NCI-H1105 treated with DMSO at 0.1 percent for 48 hours (cell line): ENCODE measurements around the gene WT1.
"Not testable (repeated sequence)": the region's sequence is repeated elsewhere in the genome, so short reads cannot be mapped to it uniquely, and the experiment has no call there.

Experiments used
- DNase-seq: peaks from one replicate; lab custom pipeline; 2025; lab: John Stamatoyannopoulos, UW

WT1 gene

DNA sequence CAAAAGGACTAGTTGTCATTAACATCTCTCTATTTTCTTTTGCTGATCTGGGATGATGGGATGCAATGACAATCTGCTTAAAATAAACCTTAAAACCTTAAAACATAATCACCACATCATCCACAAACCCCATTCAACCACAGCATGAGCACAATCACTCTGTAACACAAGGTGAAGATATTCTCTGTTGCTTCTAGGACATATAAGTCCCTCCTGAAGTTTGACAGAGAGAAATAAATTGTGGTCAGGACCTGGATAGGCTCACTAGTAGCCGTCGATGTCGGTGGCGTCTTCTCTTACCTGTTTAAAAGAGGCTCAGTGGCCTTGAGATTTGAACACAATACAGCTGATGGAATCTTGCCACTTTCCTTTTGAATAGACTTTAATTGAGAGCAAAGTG lies 47.9 kb downstream of the WT1 start:
- DNase-seq = no peak

DNA sequence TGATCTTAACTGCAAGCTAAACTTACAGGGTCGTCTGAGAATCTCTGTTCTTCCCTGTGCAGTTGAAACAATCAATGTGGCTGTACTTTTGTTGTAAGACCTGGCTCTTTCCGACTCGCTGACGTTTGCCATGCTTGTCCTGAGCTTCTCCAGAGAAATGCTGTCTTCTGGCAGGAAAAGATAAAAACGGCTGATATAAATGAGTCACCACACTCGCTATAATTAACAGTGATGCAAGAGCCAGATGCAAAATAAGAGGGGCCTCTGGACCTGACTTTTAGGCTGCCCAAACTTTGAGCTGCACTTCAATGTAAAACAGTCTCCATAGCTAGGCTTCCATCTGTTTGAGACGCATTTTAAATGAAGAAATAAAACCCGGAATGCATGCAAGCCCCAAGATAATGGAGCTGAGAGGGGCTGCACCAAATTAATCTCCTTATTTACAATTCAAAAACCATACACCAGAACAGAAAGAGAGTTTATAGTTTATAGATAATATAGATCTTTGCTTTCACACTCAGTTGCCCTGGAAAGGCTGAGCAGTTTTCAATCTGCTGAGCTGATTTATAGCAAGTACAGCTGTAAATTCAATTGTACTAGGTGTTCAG lies 48.5 kb downstream of the WT1 start:
- no peak for DNase-seq

GRCh38 chr11:32385998-32386397 lies 49.3 kb downstream of the WT1 start:
- DNase-seq = peak; percentile 3

- DNase-seq = no peak
Observed at GRCh38 chr11:32382339-32383049, 52.8 kb downstream of the WT1 start.

DNA sequence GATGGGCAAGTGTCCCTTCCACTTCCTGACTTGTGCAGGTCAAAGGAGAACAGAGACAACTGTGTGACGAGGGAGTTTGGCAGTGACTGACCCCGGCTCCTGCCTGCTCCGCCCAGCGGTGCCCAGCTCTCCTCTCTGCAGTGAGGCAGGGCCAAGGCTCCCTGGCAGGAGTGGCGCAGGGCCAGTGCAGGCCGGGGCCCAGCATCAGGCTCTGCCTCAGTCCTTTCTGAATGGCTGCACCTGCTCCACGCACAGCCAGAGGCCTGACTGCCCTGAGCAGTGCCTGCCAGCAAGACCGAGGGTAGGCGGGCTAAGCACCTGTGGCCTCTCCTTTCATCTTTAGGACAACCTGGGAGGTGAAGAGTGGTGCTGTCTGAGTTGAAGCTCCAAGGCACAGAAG lies 54.2 kb downstream of the WT1 start:
- DNase-seq = no peak

DNA sequence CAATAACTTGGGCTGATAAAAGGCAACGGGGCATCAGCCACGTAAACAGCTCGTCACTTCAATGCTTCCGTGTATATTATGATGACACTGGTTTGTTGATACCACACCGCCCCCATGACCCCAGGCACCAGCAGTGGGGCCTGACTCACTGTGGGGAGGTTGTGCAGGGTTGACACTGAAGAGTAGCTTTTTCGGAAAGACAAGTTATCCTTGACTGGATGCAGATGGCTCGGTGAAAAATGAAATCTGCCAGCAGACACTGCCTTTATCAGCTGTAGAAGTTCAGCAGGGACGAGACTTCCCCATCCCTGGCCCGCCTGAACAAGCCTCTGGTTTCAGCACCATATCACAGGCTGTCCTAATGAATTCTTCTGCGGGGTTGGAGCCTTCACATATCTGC lies 55.6 kb downstream of the WT1 start:
- DNase-seq = no peak

DNA sequence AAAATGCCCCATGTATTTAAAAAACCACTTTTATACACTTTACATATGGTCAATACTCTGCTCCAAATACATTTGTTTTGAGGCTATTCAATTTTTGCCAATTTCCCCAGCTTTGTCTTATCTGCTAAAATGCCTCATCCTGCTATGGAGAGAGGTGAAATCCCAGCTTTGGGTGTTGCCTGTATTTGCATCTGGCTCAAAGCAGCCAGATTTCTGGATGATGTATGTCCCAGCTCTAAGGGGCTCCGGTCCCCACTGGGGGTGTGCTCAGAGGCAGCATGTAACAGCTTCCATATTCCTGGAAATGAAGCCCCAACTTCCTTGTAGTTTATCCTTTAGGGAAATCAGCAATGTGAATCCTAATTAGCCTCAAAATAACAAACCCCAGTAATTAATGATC lies 59.5 kb downstream of the WT1 start:
- no peak for DNase-seq

GRCh38 chr11:32374261-32374711 lies 61.1 kb downstream of the WT1 start:
- DNase-seq = no peak

GRCh38 chr11:32369987-32370386 lies 65.4 kb downstream of the WT1 start:
- not testable (repeated sequence) for DNase-seq

DNA sequence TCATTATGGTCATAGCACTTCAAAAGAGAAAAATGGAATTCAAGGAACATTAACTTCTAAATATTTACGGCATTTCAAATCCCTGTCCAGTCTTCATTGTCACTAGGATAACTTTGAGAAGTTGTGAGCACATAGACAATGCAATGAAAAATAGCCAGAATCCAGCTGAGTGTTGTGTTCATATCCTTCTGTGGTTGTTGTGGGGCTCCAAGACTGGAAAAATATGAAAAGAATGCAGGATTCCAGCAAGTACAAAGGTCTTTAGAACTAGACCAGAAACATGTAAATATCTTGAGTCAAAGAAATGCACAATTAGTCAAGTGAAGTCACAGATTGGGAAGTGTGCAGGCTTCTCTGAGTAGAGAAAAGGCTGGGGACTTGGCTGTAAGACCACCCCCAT lies 68.7 kb downstream of the WT1 start:
- DNase-seq = no peak

DNA sequence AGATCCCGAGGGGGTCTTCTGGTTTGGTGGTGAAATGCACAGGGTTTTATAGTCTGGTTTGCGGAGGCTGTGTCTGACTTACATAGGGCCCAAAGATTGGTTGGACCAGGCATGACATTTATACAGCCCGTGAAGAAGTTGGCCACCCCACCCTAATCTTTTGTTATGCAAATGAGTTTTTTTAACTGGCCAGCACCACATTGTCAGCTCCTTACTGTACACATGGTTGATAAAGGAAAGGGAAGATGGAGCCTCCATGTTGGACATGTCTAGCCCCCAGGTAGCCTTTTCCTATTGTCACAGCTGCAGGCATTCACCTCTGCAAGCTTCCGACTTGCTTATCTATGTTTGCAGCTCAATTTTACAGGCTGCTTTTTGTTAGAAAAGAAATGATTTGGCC lies 70.1 kb downstream of the WT1 start:
- no peak for DNase-seq

DNA sequence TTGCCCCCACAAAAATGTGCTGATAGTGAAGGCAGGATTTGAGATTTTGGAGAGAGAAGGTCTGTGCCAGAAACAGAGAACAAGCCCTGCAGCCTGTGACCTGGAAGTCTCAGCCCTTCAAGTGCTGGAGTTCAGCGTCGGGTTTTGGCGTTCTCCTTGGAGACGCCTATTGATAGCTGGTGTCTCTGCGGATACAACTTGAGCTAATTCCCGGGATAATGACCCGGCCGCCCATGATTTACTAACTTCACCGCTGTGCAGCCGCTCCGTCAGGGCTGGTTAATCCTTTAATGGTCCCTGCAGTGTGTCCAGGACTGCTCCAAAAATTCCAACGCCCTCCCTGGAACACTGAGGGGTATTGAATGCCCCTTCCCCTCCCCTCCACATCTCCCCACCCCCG lies 76.6 kb downstream of the WT1 start:
- no peak for DNase-seq

DNA sequence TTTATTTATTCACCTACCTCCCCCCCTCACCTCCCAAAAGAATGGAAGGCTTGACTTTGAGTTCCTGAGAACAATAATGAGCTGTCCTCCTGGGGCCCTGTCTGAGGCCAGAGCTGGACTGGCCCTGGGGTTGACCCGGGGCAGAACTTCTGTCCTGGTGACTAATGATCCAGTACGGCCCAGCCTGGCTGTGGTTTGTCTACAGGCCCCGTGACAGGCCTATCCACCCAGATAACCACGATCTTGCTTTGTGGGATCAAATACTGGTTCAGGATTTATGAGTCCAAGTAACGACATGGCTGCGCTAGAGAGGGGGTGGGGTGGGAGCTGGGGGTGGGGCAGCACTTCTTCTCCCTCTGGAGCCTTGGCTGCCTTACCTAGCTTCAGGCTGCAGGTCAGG lies 81.5 kb downstream of the WT1 start:
- DNase-seq = no peak

DNA sequence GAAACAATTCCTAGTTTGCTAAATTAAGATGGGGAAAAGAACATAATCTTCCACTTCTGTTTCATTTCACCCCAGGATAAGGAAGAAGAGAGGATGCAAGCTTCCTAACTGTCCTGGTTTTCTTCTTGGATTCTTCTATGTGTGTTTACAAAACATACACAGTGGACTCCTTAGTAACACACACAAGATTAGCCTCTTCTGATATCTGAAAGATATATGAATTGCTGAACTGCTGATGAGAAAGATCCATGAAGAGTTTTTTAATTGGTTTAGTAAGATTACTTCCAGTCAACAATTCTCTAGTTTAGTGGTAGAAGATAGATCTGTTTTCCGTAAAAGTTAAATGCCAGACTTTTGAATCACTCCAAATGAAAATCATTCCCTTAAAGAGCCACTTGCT lies 86.8 kb downstream of the WT1 start:
- DNase-seq = no peak

DNA sequence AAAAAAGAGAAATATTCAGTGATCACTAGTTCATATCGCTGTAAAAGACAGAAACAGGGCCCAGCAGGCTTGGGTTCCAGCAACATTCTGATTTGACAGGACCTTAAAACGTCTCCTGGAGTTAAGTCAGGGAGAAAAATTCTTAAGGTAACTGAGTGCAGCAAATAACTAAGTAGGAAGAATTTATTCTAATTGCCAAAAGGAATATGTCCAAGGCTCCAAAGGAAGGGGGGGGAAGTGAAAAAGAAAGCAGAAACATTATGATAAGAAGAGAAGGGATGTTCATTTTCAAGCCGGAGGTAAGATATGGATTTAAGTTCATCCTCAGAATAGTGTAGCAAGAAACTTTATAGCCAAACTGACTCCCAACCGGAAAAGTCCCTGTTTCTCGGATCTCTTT lies 90.4 kb downstream of the WT1 start:
- DNase-seq = no peak

DNA sequence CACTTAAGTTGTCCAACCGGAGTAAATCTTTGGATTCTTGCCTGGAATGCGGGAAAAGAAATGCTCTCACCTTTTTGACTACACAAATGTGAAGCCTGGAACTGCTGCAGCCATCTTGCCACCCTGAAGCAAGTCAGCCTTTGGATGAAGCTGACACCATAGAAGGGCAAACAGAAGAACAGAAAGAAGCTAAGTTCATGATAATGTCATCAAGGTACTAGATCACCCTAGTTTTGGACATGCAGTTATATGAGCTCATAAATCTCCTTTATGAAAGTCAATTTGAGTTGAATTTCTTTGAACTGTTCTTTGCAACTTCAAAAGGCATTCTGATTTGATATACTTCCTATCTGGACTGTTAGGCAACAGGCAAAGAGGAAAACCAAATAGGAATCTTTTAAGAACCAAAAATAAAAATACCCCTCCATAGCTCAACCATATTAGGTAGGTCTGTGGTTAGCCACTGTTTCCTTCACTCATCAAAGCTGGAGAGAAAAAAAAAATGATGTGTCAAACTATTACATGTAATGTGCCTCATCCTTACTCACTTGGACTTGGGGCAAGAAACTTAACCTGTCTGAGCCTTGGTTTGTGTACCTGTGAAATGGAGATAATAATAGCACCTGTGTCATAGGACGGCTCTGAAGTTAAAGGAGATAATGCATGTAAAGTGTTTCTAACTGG lies 91.9 kb downstream of the WT1 start:
- no peak for DNase-seq

DNA sequence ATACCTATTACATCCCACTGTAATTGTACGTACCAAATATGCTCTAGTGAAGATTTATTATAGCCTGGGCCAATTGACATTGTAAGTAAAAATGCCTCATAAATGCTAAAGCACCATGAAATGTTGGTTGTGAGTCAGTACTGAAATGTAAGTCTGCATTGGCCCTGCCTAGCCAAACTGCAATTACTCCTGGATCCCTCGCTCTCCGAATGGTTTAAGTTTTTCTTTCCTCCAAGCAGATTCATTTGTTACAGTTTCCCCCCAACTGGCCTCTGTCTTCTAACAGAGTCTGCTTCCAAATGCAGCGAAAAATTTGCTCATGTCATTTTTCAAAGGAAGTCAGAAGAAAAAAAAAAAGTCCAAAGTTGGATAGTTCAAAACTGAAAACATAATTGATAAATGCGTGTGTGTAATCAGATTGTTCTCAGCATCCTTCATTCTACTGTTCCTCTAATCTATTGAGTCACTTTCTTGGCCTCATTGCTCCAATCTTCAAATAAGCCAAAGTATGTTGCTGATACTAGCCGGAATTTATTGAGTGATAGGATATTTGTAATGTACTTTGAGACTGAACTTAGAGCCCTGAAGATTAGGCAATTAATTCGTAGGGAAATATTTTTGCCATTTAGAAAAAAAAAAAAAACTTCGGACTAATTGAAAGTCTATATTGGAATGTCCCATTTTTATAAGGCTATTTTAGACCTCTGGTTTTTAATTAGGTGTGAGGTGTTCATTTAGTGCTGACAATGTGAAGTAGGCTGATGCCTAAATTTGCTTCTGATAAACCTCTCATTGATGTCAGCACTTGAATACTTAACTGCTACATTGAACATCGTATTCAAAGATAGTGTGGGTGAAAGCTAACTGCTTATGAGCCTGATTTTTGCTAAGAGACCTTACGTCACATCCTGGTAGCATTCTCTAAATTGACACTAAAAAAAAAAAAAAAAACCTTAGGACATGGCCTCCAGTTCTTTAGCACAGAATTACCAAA lies 93.4 kb downstream of the WT1 start:
- no peak for DNase-seq

- no peak for DNase-seq
Observed at GRCh38 chr11:32340181-32340580, 95.2 kb downstream of the WT1 start.
